ENCODE measurements around the gene OBI1.

The OBI1 gene

DNA sequence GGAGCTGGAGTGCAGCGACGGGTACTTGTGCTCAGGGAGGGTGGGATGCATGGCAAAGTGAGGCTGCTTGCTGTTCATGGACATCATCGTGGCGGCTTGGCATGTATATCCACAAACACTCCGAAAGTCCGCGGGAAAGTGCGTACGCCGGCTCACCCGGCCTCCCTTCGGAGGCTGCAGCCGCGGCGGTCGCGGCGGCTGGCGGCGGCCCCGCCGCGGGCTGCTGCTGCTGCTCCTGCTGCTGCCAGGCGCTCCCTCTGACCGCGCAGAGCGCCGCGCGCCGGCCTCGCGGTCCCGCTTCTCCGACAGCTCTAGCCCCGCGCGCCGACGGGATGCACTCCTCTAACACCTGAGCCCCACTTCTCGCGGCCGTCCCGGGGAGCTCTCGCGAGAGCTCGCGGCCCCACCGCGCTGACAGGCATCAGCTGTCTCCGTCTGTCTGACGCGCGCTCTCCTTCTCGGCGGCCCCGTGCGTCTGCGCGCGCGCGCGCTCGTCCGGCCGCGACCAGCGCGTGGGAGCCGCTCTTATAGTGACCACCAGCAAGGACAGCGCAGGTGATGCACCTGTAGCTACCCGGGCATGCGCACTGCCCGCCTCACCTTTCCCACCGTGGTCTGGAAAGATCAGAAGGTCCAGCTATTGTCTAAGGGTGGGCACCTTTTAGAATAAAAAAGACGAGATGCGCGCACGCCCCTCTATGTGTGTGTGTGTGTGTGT is 55.6 kb downstream of the OBI1 start, which contains the start of gene POU4F1:
Gene POU4F1 (minus strand): TSS at position 313 of the 718 bp plus-strand sequence. CDS start 226 bp downstream, at position 87.
- no peak for DNase-seq (ENCODE audit: low read depth)

DNA sequence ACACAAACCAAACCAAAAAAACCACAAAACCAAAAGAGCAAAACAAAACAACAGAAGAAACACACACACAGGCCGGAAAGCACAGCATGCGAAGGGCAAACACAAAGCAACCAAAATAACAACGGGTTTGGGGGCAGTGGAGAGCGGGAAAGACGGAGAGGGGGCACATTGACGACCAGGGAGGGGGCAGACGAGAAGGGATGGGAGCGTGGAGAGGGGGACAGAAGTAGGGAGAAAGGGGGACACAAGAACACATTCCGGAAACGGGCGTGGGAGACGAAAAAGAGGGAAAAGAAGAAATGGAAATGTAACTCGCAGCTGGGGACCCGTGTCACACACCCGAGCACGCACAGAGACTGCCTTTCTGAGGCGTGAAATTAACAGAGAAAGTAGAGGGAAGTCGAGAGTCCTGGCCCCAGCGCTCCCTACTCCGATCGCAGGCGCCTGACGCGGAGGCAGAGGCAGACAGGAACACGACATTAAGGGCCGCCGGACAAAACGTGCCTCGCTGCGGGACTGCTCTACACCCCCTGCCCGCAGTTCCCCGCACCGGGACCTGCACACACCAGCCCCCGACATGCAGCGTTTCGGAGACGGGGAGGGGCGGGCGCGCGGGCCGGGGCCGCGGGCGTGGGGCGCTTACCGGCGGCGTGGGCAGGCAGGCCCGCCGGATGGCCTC is 56.3 kb downstream of the OBI1 start:
- DNase-seq (ENCODE audit: low read depth) = no peak

DNA sequence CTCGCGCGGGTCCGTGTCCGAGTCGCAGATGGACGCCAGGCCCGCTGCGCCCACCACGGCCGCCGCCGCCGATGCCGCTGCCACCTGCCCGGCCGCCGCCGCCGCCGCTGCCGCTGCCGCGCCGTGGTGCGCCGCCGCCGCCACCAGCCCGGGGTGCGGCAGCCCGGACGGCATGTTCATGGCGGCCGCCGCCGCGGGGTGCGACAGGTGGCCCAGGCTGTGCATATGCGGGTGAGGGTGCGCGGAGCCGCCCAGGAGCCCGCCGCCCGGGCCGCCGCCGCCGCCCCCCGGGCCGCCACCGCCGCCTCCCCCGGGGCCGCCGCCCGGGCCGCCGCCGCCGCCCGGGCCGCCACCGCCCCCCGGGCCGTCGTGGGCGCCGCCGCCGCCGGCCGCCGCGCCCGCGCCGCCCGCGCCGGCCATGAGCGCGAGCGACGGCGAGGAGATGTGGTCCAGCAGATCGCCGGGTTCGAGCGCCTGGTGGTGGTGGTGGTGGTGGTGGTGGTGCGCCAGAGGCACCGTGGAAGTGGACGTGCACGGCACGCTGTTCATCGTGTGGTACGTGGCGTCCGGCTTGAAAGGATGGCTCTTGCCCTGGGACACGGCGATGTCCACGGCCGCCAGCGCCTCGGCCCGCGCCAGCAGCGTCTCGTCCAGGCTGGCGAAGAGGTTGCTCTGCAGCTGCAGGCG is 56.9 kb downstream of the OBI1 start:
- no peak for DNase-seq (ENCODE audit: low read depth)

DNA sequence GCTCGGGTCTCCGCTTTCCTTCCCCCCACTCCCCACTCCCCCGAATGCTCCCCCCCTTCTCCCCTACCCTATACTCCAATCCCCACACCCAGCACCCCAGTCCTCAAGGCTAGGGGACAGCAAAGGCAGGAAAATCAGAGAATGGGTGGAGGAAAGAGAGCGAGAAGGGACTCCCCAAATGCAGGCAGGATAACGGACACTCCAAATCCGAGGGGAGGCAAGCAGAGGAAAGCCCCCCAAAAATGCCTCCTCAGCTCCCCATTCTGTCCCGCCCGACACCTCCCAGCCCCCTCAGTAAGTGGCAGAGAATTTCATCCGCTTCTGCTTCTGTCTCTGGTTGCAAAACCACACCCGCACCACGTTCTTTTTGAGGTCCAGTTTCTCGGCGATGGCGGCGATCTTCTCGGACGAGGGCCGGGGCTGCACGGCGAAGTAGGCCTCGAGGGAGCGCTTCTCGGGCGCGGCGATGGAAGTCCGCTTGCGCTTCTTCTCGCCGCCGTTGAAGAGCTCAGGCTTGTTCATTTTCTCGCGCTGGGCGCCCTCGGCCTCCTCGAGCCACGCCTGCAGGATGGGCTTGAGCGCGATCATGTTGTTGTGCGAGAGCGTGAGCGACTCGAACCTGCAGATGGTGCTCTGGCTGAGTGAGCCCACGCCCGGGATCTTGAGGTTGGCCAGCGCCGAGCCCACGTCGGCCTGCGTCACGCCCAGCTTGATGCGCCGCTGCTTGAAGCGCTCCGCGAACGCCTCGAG is 57.7 kb downstream of the OBI1 start:
- DNase-seq (ENCODE audit: low read depth) = no peak

DNA sequence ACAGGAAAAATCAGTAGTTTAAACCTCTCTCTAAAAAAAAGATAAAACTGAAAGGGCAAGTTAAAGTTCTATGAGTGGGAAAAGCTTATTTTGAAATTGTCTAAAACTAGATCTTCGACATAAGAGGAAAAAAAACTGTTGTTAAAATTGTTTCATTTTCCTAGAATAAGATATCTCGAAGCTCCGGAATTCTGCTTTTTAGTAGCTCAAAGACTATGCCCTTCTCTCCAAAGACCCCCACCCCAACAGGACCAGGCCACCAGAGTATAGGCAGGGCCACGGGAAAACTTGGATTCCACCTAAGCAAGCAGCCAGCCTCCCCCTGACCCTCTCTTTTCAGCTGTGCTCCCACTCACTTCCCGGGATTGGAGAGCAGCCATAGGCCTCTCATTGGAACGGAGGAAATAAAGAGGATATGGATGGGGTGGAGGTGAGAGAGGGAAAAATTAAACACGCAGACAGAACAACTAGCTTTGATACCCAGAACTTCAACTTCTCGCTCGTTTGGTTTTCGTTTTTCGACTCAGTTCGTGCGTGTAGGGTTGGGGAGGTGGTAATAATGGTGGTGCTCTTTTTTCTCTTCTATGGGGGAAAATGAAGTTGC is 58.6 kb downstream of the OBI1 start:
- no peak for DNase-seq (ENCODE audit: low read depth)

DNA sequence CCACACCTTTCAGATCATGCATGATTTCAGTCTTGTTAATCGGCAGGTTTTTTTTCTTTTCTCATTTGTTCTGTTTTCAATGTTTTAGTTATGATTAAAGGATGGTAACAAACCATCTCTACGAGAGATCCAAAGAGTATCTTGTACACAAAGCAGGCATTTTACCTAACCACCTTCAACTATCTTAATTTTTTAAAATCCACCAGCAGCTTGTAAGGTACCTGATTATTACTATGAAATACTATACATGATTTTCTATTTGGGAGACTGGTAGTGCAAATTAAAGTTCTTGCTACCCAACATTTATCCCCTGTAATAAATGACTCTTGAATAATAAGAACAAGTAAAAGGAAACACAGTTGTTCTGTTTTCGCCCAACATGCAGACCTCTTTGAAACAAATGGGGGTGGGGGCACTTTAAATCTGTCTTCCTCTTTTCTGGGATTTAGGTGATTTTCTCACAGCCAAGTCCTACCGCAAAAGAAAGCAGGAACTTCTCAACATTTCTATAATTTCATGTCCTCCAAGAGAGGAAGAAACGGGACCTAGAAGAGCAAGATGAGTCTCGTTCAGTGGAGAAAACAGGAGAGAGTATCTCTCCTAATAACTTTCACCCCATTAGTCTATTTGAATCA is 59.2 kb downstream of the OBI1 start:
- no peak for DNase-seq (ENCODE audit: low read depth)

DNA sequence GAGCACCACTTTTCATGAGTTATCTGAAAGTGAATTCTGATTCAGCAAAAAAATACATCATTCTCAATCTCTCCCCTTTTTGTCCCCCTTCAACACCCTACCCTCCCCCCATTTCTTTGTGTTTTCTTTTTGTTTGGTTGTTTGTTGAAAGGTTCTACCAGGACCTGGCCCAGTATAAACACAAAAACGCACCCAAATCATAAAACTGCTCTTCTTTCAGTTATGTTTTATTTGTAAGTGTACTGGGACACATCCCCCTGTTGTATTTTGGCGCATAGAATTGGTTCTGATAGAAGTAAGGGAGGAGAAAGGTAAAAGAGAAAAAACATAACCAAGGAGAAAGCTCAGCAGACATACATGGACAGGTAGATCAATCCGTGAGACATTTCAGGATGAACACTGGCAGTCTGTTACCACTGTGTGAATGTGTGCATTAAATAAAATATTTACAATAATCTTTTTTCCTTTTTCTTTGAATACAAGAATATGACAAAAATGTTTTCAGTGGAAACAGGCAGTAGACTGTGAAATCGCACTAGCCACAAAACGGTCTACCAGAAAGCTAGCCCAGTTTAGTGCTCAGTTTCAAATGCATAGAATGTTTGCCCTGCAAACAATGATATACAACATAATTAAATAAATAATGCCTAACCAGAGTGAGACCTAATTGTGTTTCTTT is 59.9 kb downstream of the OBI1 start:
- no peak for DNase-seq (ENCODE audit: low read depth)

DNA sequence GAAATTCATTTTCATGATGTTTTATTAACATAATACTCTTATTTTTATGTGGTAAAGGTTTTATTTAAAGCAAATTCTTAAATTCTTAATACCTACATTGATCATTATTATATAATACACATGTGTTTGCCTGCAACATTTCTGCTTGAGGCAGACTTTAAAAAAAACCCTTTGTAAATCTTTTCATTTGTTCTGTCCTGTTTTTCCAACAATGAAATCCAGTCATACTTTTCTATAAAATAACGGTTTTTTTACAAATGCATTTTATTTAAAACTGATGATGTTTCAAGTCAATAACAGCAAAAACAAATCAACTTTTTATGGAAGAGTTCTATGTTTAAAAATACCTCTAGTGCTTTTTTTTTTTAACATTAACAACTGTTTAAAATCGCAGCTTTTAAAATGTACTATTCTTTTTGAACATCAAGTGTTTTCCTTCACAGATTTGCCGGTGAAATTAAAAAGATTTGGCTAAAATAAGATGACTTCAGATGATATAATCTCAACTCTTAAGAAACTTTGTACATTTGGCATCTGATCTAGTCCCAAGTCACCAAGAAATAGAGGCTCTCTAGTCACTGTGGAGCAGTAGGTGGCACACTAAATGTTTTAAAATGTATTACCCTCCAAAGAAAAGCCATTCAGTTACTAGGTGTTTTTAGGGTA is 60.7 kb downstream of the OBI1 start:
- DNase-seq (ENCODE audit: low read depth) = no peak

DNA sequence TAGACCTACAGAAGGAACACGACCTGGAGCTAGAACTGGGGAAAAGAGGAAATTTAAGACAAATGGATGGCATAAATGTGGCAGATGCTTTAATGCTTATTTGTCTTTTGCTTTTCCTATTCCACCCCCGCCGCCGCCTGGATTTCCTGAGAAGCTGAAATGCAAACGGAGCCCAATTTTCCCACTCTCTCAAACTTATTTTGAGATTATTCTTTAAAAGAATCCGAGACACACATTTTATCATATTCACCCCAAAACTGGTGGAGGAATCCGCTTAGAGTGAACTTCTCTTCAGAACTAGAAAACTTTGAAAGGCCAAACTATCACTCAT is 61.4 kb downstream of the OBI1 start:
- DNase-seq (ENCODE audit: low read depth) = no peak

DNA sequence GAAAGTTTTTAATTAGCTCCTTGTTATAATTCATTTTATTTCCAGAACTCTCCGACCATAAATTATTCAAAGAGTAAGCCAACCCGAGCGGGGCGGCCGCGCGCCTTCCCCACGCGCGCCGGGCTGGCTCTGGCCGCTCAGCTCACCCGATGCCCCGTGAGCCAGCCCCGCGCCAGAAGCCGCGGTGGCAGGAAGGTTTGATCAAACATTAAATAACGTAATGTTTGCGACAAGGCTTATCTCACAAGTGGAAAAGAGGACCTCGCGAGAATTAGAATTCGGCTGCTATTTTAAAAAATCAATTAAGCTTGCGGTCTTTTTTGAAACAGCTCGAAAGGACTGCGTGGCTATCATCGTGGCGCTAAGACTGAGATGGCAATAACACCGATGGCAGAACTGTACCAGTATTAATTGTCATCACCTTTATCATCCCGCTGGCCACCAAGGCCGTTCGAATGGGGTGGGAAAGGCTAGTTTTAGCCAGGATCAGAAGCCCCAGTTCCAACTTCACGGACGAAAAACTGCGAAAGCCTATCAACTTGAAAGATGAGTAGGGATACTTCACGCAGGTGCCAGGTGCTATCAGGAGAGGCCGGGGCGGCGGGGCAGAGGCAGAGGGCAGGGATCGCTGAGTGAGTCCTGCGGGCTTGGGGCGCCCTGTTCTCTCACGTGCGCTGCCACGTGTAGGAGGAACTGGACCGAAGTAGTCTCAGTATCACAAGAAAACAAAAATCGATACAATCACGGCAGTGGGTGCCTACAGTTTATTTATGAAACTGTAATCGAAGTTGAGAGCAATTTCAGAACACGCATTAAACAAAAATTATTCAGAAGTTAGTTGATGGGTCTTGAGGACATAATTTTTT is 62.0 kb downstream of the OBI1 start:
- DNase-seq (ENCODE audit: low read depth) = no peak

DNA sequence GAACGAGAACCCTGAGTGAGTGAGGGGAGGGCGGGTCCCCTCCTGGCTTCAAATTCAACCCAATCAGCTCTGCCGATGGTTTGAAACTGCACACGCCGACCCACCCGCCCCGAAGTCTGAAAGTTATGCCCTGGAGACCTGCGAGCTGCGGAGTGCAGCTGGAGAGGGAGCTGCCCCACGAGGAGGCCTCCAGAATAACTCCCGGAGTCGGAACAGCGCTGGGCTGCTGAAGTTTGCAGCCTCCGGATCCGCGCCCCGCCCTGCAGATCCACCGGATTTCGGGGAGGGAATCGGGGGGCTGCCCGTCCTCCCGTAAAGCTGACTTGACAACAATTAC is 62.6 kb downstream of the OBI1 start:
- no peak for DNase-seq (ENCODE audit: low read depth)

DNA sequence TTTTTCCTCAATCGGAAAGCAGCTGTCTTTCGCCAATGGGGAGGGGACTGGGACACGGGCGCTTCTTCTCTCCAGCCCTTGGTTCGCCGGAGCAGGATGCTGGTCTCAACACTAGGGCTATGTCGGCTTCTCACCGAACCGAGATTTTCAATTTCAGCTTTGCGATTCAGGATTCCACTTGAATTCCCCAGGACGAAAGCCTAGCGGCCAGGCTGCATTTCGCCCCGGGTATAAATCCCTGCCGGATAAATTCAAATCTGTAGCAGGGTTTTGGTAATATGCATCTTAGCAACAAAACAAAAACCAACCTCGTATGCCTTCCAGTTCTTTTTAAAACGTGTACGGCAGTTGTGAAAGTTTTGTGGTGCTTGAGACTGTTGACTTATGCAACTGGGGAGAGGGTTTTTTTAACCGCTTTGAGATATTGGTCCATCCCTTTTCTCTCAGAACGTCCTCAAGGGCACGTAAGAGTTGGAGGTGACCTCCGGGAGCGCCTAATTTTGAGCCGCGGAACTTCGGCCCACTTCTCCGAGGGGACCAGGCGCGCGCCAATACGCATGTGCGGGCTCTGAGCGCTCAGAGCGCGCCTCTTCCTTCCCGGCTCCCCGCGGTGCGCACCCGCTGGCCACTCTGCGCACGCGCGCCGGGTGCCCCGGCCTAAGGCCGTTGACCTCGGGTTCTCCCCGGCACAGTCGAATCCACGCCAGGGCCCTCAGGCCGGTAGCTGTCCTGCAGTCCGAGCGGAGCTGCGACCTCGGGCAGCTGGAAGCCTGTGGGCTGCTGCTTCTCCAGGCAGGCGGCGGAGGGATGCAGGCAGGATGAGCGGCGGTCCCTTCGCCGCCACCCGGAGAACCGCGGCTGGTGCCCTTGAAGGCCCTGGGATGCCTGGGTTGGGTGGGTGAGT is 63.2 kb downstream of the OBI1 start:
- no peak for DNase-seq (ENCODE audit: low read depth)

DNA sequence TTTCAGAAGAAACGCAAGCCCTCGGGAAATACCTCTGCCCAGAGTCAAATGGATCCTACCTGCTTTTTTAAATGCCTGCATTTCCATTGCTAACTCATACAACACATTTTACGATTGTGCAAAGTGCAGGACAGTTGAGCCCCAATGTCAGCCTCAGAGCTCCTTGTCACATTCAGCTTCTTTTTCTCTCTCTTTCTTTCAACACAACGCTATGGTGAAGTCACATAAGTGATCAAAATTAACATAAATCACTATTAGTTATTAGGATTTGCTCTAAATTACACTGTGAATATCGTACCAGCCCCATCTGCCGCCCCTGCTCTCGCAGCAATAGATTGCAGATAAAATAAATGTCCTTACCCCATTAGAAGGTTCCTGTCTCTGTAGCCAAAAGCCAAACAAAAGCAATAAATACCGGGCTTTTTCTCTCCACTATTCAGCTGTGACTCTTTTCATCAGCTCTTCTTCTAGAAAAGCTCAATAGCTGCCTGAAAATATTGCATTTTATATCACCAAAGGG is 64.4 kb downstream of the OBI1 start:
- DNase-seq (ENCODE audit: low read depth) = no peak

DNA sequence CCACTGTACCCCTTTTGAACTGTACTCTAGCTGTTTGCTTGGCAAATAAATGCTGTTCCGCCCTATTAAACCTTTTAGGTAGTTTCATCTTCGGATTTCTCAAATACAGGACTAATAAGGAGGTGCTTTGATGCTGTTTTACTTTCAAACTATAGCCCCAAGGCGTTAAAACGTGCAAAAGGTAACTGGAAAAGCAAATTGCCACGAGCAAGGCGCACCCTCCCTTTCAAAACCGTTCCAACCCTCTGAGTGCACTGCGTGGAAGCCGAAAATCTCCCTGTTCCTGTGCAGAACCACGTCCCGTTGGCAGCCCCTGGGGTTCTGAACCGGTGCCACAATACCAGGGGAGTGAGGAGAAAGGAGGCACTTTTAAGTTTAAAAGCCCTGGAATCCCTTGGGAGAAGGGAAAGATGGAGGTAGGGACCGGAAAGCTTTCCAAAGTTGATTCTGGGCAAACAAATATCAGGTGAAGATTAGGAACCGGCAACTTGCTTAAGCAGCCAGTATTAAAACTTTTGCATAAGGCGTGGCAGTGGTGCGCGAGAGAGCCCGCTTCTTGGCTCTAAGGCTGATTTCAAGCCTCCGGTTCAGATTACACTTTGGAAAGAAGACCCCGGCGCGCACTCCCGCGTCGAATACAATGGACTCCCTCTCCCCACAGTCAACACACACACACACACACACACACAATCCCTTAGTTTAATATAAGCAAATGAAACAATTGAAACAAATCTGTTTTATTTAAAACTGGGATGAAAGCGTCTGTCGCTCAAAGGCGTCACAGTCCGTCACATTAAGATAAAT is 65.1 kb downstream of the OBI1 start:
- DNase-seq (ENCODE audit: low read depth) = no peak

DNA sequence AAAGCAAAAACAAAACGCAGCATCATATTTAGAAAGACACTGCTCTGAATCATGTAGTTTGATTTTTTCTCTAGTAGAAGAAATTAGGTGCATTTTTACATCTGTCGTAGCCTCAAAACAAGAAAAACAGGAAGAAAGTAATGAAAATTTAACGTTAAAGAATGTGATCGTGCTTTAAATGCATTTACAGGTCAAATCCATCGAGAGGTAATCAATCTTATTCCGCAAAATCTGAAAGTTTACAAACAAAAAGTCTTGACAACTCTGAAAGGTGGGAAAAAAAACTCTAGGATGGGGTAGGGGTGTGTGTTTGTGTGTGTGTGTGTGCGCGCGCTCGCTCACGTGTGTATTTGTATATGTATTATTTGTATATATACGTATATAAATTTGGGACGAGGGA is 65.8 kb downstream of the OBI1 start:
- no peak for DNase-seq (ENCODE audit: low read depth)

DNA sequence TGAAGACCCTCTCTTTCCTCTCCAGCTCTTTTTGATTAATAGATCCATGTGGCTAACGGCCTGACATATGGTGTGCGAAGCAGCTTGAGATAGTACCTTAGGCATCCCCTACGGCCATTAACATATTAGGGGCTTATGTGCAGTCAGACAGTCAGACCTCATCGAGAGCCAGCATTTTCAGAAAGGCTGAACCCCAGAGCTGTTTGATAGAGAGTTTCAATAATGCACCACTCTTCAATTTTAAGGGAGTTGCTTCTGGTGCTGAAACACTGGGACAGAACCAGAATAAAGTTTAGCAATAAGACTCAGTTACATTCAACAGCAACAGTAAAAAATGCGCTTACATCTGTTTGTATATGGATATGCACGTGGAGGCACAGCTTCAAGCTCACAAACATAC is 66.4 kb downstream of the OBI1 start:
- DNase-seq (ENCODE audit: low read depth) = no peak

DNA sequence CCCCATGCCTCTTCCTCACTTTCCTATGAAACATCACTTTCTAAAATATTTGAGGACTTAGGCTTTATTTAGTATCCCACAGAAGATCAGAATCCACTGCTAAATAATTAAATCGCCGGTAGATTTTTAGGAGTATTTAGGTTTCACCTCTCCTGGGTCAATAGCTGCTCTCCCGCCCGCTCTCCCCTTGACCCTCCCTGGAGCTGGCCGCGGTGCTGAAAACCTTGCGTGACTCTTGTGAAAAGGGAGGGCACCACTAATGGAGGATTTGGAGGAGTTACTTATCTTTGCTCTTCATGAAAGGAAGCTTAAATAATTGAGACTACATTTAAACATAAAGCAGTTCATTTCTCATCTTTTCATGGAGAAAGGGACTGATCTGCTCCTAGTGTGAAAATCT is 69.7 kb downstream of the OBI1 start:
- no peak for DNase-seq (ENCODE audit: low read depth)

DNA sequence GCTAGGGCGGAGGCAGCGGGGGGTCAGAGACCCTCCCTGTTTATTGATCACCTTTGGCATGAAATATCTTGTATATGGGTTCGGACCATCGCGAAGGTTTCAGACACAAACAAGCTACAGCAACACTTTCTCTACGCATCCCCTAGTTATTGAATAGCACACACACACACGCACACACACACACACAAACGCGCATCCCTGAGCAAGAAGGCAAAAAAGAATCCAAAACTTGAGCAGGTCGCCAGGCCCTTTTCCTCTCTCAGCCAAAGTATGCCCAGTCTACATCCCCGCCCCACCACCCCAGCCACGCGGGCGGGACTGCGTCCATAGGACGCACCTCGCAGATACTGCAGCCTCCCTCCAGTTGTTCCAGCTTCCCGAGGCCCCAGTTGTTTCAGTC is 71.6 kb downstream of the OBI1 start:
- no peak for DNase-seq (ENCODE audit: low read depth)
